Brain microvascular endothelial cell (primary cell): ENCODE data around the gene VRK1.

ENCODE experiments used
- DNase-seq: peaks from one replicate; pipeline ENCODE4 v3.0.0-alpha.2; 2020
- H3K27ac ChIP-seq: fragments of 250-450 bp; sonication (Bioruptor Pico); 2 replicates; pipeline ENCODE4 v1.5.1; 2020; ENCODE audit warnings: mild to moderate bottlenecking, moderate library complexity
- H3K27me3 ChIP-seq: fragments of 250-450 bp; sonication (Bioruptor Pico); replicated peaks from 2 replicates; pipeline ENCODE4 v1.5.1; 2020; ENCODE audit warnings: mild to moderate bottlenecking
- H3K36me3 ChIP-seq: fragments of 250-450 bp; sonication (Bioruptor Pico); replicated peaks from 2 replicates; pipeline ENCODE4 v1.5.1; 2020; ENCODE audit warnings: mild to moderate bottlenecking
- H3K4me3 ChIP-seq: 2 replicates; pipeline ENCODE4 v1.5.1; 2011; ENCODE audit warnings: low read depth, mild to moderate bottlenecking, control low read depth, low read length, moderate library complexity
- CTCF ChIP-seq: IDR thresholded peaks from 2 replicates; pipeline ENCODE4 v1.5.1; 2011; ENCODE audit warnings: low read depth, mild to moderate bottlenecking, moderate library complexity, low read length, control low read depth, inconsistent platforms; ENCODE audit errors: missing control alignments
- in situ Hi-C: cut with HindIII; loops from 2 replicates; pipeline ENCODE4 v1.10.0; 2017; ENCODE audit warnings: low sequenced_read_pairs, low pct_ligation_motif_present

Gene VRK1

GRCh38 chr14:96827290-96827689, 30.1 kb downstream of the VRK1 start:
- H3K27me3 ChIP-seq: no peaks in the 10 kb centered on the region
- in situ Hi-C loops: no loop called here
- no peak for DNase-seq
- TF ChIP-seq CTCF: no peak
- H3K27ac ChIP-seq: no peak overlapping the region
- no peaks in the 10 kb centered on the region for H3K36me3 ChIP-seq
- no peak overlapping the region for H3K4me3 ChIP-seq

GRCh38 chr14:96829791-96830190, 32.6 kb downstream of the VRK1 start:
- in situ Hi-C loops: no loop called here
- TF ChIP-seq CTCF: no peak
- Histone ChIP-seq H3K4me3 (no peak overlapping the region), H3K27me3 (no peaks in the 10 kb centered on the region), H3K36me3 (no peaks in the 10 kb centered on the region), H3K27ac (no peak overlapping the region)
- no peak for DNase-seq

- Histone ChIP-seq H3K27ac (no peak overlapping the region), H3K4me3 (no peak overlapping the region), H3K27me3 (no peaks in the 10 kb centered on the region), H3K36me3 (no peaks in the 10 kb centered on the region)
- no peak for TF ChIP-seq CTCF
- no peak for DNase-seq
- in situ Hi-C loops: no loop called here
These were observed 33.8 kb downstream of the VRK1 start for GRCh38 chr14:96830946-96831345.

- no peaks in the 10 kb centered on the region for H3K27me3 ChIP-seq
- H3K27ac ChIP-seq: no peak overlapping the region
- peaks cover 2% of the 10 kb centered on the region for H3K36me3 ChIP-seq
- no peak for DNase-seq
- H3K4me3 ChIP-seq: no peak overlapping the region
- in situ Hi-C loops: no loop called here
- TF ChIP-seq CTCF: no peak
These were observed 35.2 kb downstream of the VRK1 start for GRCh38 chr14:96832351-96832750.

GRCh38 chr14:96838449-96838848, 41.3 kb downstream of the VRK1 start:
- DNase-seq: no peak
- Histone ChIP-seq H3K27ac (no peak overlapping the region), H3K27me3 (no peaks in the 10 kb centered on the region), H3K4me3 (no peak overlapping the region), H3K36me3 (peaks cover 2% of the 10 kb centered on the region)
- no peak for TF ChIP-seq CTCF
- in situ Hi-C loops: no loop called here

- Histone ChIP-seq H3K36me3 (peaks cover 2% of the 10 kb centered on the region), H3K27ac (no peak overlapping the region), H3K4me3 (no peak overlapping the region), H3K27me3 (no peaks in the 10 kb centered on the region)
- no peak for DNase-seq
- in situ Hi-C loops: no loop called here
- TF ChIP-seq CTCF: no peak
These were observed 42.1 kb downstream of the VRK1 start for GRCh38 chr14:96839251-96839650.
